ENCODE measurements around the gene RASA3.

DNA sequence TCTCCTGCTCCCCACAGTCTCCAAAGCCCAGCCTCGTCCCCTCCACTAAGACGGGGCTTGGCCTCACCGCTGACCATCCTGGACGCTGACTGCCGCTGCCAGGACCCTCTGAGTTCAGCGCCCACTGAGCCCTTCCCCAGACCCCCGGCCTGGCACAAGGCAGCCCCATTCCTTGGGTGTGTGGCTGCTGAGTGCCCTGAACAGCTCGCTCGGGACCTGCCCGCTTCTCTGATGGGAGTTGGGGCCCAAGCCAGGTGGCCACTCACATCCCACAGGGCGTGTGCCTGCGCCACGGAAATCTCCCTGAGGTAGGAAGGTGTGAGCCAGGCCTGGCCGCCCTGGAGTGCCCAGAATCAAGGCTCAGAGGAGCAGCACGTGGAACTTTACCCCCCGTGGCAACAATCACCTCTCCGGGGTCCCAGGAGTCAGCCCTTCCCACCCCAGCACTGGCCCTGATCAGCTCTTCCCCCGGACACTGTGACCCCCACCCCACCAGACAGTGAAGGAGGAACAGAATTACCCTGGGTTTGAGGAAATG, 179.4 kb downstream of the RASA3 start:
- TF ChIP-seq, protein P1, sequence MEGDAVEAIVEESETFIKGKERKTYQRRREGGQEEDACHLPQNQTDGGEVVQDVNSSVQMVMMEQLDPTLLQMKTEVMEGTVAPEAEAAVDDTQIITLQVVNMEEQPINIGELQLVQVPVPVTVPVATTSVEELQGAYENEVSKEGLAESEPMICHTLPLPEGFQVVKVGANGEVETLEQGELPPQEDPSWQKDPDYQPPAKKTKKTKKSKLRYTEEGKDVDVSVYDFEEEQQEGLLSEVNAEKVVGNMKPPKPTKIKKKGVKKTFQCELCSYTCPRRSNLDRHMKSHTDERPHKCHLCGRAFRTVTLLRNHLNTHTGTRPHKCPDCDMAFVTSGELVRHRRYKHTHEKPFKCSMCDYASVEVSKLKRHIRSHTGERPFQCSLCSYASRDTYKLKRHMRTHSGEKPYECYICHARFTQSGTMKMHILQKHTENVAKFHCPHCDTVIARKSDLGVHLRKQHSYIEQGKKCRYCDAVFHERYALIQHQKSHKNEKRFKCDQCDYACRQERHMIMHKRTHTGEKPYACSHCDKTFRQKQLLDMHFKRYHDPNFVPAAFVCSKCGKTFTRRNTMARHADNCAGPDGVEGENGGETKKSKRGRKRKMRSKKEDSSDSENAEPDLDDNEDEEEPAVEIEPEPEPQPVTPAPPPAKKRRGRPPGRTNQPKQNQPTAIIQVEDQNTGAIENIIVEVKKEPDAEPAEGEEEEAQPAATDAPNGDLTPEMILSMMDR (IDR thresholded peaks at IDR 0.05; ENCODE audit: insufficient read depth, low read length) = no peak
- no peak for TF ChIP-seq POLR2AphosphoS5 (IDR thresholded peaks at IDR 0.05; ENCODE audit: low read depth)
- TF ChIP-seq, protein P2, sequence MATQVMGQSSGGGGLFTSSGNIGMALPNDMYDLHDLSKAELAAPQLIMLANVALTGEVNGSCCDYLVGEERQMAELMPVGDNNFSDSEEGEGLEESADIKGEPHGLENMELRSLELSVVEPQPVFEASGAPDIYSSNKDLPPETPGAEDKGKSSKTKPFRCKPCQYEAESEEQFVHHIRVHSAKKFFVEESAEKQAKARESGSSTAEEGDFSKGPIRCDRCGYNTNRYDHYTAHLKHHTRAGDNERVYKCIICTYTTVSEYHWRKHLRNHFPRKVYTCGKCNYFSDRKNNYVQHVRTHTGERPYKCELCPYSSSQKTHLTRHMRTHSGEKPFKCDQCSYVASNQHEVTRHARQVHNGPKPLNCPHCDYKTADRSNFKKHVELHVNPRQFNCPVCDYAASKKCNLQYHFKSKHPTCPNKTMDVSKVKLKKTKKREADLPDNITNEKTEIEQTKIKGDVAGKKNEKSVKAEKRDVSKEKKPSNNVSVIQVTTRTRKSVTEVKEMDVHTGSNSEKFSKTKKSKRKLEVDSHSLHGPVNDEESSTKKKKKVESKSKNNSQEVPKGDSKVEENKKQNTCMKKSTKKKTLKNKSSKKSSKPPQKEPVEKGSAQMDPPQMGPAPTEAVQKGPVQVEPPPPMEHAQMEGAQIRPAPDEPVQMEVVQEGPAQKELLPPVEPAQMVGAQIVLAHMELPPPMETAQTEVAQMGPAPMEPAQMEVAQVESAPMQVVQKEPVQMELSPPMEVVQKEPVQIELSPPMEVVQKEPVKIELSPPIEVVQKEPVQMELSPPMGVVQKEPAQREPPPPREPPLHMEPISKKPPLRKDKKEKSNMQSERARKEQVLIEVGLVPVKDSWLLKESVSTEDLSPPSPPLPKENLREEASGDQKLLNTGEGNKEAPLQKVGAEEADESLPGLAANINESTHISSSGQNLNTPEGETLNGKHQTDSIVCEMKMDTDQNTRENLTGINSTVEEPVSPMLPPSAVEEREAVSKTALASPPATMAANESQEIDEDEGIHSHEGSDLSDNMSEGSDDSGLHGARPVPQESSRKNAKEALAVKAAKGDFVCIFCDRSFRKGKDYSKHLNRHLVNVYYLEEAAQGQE (IDR thresholded peaks at IDR 0.05; ENCODE audit: insufficient replicate concordance, low read depth) = no peak
- no peak for TF ChIP-seq GABPA (IDR thresholded peaks at IDR 0.05; ENCODE audit: low read depth)
